Parathyroid adenoma (tissue), 2 donors: ENCODE data around the gene HACE1.

Experiments
- H2AFZ ChIP-seq: fragments of 300-600 bp; sonication (generic); one replicate; pipeline ENCODE4 v1.7.0; 2017; ENCODE audit warnings: antibody characterized with exemption, mild to moderate bottlenecking
- H3K27ac ChIP-seq: fragments of 300-600 bp; sonication (generic); one replicate; pipeline ENCODE4 v1.7.0; 2017
- H3K27me3 ChIP-seq: fragments of 300-600 bp; sonication (generic); one replicate; pipeline ENCODE4 v1.7.0; 2017; ENCODE audit warnings: low read length; ENCODE audit not compliant: control insufficient read depth, insufficient read depth
- H3K36me3 ChIP-seq: fragments of 300-600 bp; sonication (generic); one replicate; pipeline ENCODE4 v1.7.0; 2017; ENCODE audit warnings: low read length; ENCODE audit not compliant: control insufficient read depth, insufficient read depth
- H3K4me1 ChIP-seq: fragments of 300-600 bp; sonication (generic); one replicate; pipeline ENCODE4 v1.7.0; 2017; ENCODE audit warnings: control low read depth
- H3K4me2 ChIP-seq: fragments of 300-600 bp; sonication (generic); one replicate; pipeline ENCODE4 v1.7.0; 2017; ENCODE audit warnings: low read length
- H3K4me3 ChIP-seq: fragments of 300-600 bp; sonication (generic); one replicate; pipeline ENCODE4 v1.7.0; 2017; ENCODE audit warnings: low read depth, low read length
- H3K79me2 ChIP-seq: fragments of 300-600 bp; sonication (generic); one replicate; pipeline ENCODE4 v1.7.0; 2017; ENCODE audit warnings: control low read depth
- H3K9ac ChIP-seq: fragments of 300-600 bp; sonication (generic); one replicate; pipeline ENCODE4 v1.7.0; 2017; ENCODE audit warnings: mild to moderate bottlenecking
- H3K9me3 ChIP-seq: fragments of 300-600 bp; sonication (generic); one replicate; pipeline ENCODE4 v1.7.0; 2017; ENCODE audit warnings: low read length; ENCODE audit not compliant: control insufficient read depth
- TF ChIP-seq, protein P1 (sequence below): fragments of 300-600 bp; sonication (generic); IDR thresholded peaks from one replicate; pipeline ENCODE4 v1.7.0; 2017; ENCODE audit warnings: antibody characterized with exemption, mild to moderate bottlenecking
- donor health status: primary hyperparathyroidism.

Gene HACE1

DNA sequence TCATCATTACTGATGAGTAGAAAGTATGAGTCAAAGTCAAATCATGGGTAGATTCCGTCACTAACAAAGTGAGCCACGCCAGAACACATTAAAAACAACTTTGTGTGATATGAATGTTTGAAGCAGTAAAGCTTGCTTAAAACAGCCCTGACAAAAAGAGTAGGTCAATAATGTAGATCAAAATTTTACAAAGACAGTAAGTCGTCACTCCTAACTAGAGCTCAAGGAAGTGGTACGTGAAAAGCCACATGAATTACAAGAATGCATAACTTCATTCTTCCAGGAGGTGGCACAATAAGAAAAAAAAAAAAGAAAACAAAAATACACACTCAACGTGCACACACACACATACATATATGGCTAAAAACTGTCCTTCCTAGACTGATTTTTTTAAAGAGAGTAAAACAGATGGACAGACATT, 69.9 kb downstream of the HACE1 start:
- Histone ChIP-seq H3K27me3 (no peaks in the 10 kb centered on the region), H2AFZ (no peak overlapping the region), H3K36me3 (no peaks in the 10 kb centered on the region), H3K4me1 (no peaks in the 10 kb centered on the region), H3K4me2 (no peak overlapping the region), H3K4me3 (no peak overlapping the region), H3K79me2 (no peaks in the 10 kb centered on the region), H3K9ac (no peak overlapping the region), H3K27ac (no peak overlapping the region), H3K9me3 (no peaks in the 10 kb centered on the region)
- TF ChIP-seq, protein P1, sequence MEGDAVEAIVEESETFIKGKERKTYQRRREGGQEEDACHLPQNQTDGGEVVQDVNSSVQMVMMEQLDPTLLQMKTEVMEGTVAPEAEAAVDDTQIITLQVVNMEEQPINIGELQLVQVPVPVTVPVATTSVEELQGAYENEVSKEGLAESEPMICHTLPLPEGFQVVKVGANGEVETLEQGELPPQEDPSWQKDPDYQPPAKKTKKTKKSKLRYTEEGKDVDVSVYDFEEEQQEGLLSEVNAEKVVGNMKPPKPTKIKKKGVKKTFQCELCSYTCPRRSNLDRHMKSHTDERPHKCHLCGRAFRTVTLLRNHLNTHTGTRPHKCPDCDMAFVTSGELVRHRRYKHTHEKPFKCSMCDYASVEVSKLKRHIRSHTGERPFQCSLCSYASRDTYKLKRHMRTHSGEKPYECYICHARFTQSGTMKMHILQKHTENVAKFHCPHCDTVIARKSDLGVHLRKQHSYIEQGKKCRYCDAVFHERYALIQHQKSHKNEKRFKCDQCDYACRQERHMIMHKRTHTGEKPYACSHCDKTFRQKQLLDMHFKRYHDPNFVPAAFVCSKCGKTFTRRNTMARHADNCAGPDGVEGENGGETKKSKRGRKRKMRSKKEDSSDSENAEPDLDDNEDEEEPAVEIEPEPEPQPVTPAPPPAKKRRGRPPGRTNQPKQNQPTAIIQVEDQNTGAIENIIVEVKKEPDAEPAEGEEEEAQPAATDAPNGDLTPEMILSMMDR = peak; percentile 16

DNA sequence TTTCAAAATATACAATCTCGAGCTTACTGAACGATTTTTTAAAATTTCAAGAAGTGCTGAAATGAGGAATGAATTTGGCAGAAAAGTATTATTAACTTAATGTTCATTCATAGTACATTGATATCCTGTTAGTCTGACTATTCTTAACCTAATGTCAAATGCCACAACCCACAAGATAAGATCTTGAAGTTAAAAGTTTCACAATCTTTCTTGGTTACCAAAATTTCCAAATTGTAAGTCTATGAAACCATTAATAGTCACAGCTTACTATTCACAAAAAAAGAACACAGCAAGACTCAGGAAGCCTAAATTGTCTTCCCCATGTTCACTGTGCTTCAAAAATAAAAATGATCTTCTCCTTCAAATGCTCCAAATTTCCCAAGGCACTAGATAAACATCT, 71.3 kb downstream of the HACE1 start:
- Histone ChIP-seq H3K27ac (no peak overlapping the region), H2AFZ (no peak overlapping the region), H3K36me3 (no peaks in the 10 kb centered on the region), H3K4me1 (no peaks in the 10 kb centered on the region), H3K4me2 (no peak overlapping the region), H3K79me2 (no peaks in the 10 kb centered on the region), H3K4me3 (no peak overlapping the region), H3K9me3 (no peaks in the 10 kb centered on the region), H3K27me3 (no peaks in the 10 kb centered on the region), H3K9ac (no peak overlapping the region)
- TF ChIP-seq, protein P1 = no peak

DNA sequence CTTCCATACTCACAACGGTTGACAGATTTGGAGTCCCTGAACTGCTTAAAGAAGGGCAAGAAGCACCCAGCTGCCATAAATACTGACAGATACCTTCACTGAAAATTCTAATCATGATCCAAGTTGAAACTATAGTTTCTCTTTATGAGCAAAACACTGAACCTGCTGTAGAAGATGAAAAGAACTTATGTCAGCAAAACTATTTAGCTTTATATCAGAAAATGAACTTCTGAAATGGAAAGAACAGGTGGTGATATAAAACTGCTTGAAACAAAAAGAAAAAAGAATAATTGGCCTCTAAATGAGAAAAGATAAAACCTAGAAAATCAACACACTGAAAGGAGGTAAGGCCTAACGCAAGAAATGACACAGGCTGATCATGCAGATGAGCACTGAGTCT, 72.4 kb downstream of the HACE1 start:
- Histone ChIP-seq H3K4me2 (no peak overlapping the region), H3K4me1 (no peaks in the 10 kb centered on the region), H3K9me3 (no peaks in the 10 kb centered on the region), H2AFZ (no peak overlapping the region), H3K27ac (no peak overlapping the region), H3K36me3 (no peaks in the 10 kb centered on the region), H3K27me3 (no peaks in the 10 kb centered on the region), H3K79me2 (no peaks in the 10 kb centered on the region), H3K4me3 (no peak overlapping the region), H3K9ac (no peak overlapping the region)
- TF ChIP-seq, protein P1 = no peak

DNA sequence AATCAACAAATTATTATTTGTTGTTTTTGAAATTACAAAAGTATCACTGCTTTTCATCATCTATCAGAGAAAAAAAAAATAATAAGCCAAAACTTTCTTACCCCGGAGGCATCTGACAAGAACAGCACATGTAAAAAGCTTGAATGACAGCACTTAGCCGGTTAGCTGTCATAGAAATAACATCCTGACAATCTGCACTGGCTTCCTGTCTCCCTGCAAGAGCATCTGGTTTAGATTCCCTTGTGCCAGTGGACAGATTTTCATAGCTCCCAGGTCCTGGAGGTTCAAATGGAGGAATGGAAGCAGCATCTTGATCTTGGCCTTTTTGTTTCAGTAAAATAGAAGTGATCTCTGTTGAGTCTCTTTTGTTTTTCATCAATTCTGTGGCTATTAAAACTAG, 74.8 kb downstream of the HACE1 start:
- Histone ChIP-seq H3K9ac (no peak overlapping the region), H3K4me3 (no peak overlapping the region), H3K36me3 (no peaks in the 10 kb centered on the region), H3K27me3 (no peaks in the 10 kb centered on the region), H3K27ac (no peak overlapping the region), H3K79me2 (no peaks in the 10 kb centered on the region), H2AFZ (no peak overlapping the region), H3K4me1 (no peaks in the 10 kb centered on the region), H3K9me3 (no peaks in the 10 kb centered on the region), H3K4me2 (no peak overlapping the region)
- TF ChIP-seq, protein P1 = no peak

DNA sequence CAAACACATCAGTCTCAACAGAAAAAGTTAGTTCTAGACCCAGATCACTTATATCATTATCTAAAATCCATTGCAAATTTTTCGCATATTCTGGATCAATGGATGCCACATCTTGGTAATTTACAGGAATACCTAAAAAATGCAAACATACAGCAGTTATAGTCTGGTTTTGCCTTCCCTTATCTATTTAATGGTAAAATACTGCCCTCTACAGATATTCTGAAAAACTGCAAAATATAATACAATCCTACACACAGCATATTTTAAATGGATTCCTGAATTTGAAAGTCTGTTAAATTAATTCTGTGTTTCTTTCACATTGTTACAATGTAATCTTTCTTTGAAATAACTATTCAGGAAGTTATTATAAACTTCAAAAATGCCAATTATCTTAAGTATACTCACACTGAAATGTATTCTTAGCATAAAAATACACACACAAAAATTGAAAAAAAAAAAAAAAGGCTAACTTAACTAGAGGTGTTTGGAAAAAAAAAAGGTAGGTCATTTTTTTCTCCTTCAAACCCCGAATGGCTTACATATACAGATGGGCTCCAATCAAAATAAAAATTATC, 88.4 kb downstream of the HACE1 start:
- H3K9me3 ChIP-seq = no peaks in the 10 kb centered on the region
- no peak overlapping the region for H3K4me2 ChIP-seq
- H3K36me3 ChIP-seq = no peaks in the 10 kb centered on the region
- H3K4me3 ChIP-seq = no peak overlapping the region
- H3K79me2 ChIP-seq = no peaks in the 10 kb centered on the region
- H2AFZ ChIP-seq = no peak overlapping the region
- H3K27ac ChIP-seq = no peak overlapping the region
- no peak overlapping the region for H3K9ac ChIP-seq
- H3K27me3 ChIP-seq = no peaks in the 10 kb centered on the region
- H3K4me1 ChIP-seq = no peaks in the 10 kb centered on the region
- TF ChIP-seq, protein P1 = peak; percentile 55
